Osteoblast (primary cell): ENCODE measurements around the gene SLC5A11. TPM values are rescaled to one million over a fixed set of nuclear protein-coding genes. Genes with fewer than 3 reads are reported as not detected.

Experiments used
- DNase-seq: peaks from one replicate; pipeline ENCODE4 v3.0.0; 2011; ENCODE audit warnings: low spot score, mixed read lengths; ENCODE audit not compliant: insufficient read length; ENCODE audit errors: missing footprints
- H2AFZ ChIP-seq: 2 replicates; pipeline ENCODE4 v1.6.0; 2011; ENCODE audit warnings: mild to moderate bottlenecking, low read length
- H3K27ac ChIP-seq: 2 replicates; pipeline ENCODE4 v1.5.1; 2011; ENCODE audit warnings: mild to moderate bottlenecking, low read depth, low read length, moderate library complexity
- H3K27me3 ChIP-seq: 2 replicates; pipeline ENCODE4 v1.6.0; 2012; ENCODE audit warnings: mild to moderate bottlenecking, control low read depth, inconsistent platforms, low read length, moderate library complexity; ENCODE audit not compliant: insufficient read depth
- H3K36me3 ChIP-seq: 2 replicates; pipeline ENCODE4 v1.5.1; 2011; ENCODE audit warnings: mild to moderate bottlenecking, low read length, control low read depth, moderate library complexity; ENCODE audit not compliant: insufficient read depth
- H3K4me1 ChIP-seq: 2 replicates; pipeline ENCODE4 v1.5.1; 2011; ENCODE audit warnings: mild to moderate bottlenecking, low read length, control low read depth, moderate library complexity; ENCODE audit not compliant: insufficient read depth
- H3K4me2 ChIP-seq: 2 replicates; pipeline ENCODE4 v1.6.0; 2011; ENCODE audit warnings: mild to moderate bottlenecking, low read length; ENCODE audit not compliant: insufficient read depth
- H3K4me3 ChIP-seq: fragments of 200-600 bp; sonication (generic); 3 replicates; pipeline ENCODE4 v1.5.1; 2012; ENCODE audit warnings: mild to moderate bottlenecking, low read length, inconsistent platforms; ENCODE audit not compliant: insufficient read depth
- H3K79me2 ChIP-seq: 2 replicates; pipeline ENCODE4 v1.6.0; 2012; ENCODE audit warnings: mild to moderate bottlenecking, low read length, control low read depth, inconsistent platforms; ENCODE audit not compliant: insufficient read depth
- H3K9me3 ChIP-seq: 2 replicates; pipeline ENCODE4 v1.5.1; 2011; ENCODE audit warnings: low read depth, low read length, control low read depth
- H4K20me1 ChIP-seq: 2 replicates; pipeline ENCODE4 v1.6.0; 2012; ENCODE audit warnings: mild to moderate bottlenecking, low read length, control low read depth; ENCODE audit not compliant: insufficient read depth
- total RNA-seq: library from RNA; depleted of rRNA; stranded (reverse); fragments of >200 nt; gene quantifications from 2 replicates; pipeline ENCODE4 v1.2.3, GENCODE V29; 2012
- TF ChIP-seq, protein P1 (sequence below): IDR thresholded peaks from 2 replicates; pipeline ENCODE4 v1.5.1; 2011; ENCODE audit warnings: mild to moderate bottlenecking, low read depth, low read length, moderate library complexity; ENCODE audit errors: extremely low read depth

Gene SLC5A11
- total RNA-seq, 1 donor, result not detected

DNA sequence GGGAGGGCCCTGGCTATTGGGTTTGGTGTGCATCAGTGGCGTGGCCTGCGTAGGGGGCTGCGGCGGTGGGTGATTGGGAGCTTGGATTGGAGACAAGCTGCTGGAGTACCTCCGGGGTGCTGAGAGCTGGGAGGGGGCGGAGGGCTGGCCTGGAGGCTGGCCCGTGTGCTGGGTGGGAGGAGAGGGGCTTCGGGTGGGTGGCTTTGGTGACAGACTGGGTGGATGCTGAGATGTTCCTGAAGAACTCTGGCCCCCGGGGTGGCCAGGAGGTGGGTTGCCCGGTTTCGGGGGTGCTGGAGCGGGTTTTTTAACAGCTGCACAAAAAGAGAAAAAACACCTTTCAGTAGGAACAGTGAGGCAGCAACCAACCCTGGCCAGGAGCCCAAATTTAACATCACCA is 85.3 kb downstream of the SLC5A11 start:
- H3K79me2 ChIP-seq, result no peaks in the 10 kb centered on the region
- H4K20me1 ChIP-seq, result no peaks in the 10 kb centered on the region
- peaks cover 69% of the 10 kb centered on the region for H3K36me3 ChIP-seq

DNA sequence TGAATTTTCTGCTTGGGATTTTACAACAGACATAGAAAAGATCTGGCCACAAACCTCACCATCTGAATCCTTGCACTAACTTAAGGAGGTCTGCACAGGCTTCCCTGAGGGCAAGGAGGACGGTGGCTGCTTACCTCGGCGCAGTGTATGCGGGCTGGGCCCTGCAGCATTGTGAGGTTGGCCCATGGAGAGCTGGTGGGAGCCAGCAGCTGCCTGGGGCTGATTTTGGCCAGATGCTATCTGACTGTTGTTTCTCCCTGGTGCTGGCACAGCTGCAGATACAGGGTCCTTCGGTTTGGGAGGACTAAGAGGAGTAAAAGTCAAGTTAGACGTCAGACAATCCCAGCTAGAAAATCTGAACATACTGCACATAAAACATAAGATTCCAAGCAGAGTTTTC is 89.6 kb downstream of the SLC5A11 start:
- H3K4me3 ChIP-seq, result no peak overlapping the region
- H3K4me1 ChIP-seq, result no peaks in the 10 kb centered on the region
- peaks cover 3% of the 10 kb centered on the region for H3K79me2 ChIP-seq
- H4K20me1 ChIP-seq, result no peaks in the 10 kb centered on the region
- peaks cover 79% of the 10 kb centered on the region for H3K36me3 ChIP-seq
- H3K4me2 ChIP-seq, result no peak overlapping the region
- H3K27ac ChIP-seq, result no peak overlapping the region
- DNase-seq, result no peak
- TF ChIP-seq, protein P1, sequence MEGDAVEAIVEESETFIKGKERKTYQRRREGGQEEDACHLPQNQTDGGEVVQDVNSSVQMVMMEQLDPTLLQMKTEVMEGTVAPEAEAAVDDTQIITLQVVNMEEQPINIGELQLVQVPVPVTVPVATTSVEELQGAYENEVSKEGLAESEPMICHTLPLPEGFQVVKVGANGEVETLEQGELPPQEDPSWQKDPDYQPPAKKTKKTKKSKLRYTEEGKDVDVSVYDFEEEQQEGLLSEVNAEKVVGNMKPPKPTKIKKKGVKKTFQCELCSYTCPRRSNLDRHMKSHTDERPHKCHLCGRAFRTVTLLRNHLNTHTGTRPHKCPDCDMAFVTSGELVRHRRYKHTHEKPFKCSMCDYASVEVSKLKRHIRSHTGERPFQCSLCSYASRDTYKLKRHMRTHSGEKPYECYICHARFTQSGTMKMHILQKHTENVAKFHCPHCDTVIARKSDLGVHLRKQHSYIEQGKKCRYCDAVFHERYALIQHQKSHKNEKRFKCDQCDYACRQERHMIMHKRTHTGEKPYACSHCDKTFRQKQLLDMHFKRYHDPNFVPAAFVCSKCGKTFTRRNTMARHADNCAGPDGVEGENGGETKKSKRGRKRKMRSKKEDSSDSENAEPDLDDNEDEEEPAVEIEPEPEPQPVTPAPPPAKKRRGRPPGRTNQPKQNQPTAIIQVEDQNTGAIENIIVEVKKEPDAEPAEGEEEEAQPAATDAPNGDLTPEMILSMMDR, result no peak
- H2AFZ ChIP-seq, result no peak overlapping the region
- H3K9me3 ChIP-seq, result no peaks in the 10 kb centered on the region
- H3K27me3 ChIP-seq, result no peaks in the 10 kb centered on the region

More for the DNA sequence above, 85.3 kb downstream of the SLC5A11 start:
- Histone ChIP-seq H3K27ac (no peak overlapping the region), H3K27me3 (no peaks in the 10 kb centered on the region), H3K9me3 (no peaks in the 10 kb centered on the region), H3K4me2 (no peak overlapping the region), H2AFZ (no peak overlapping the region), H3K4me3 (no peak overlapping the region), H3K4me1 (no peaks in the 10 kb centered on the region)
- no peak for DNase-seq
- TF ChIP-seq, protein P1, result no peak

DNA sequence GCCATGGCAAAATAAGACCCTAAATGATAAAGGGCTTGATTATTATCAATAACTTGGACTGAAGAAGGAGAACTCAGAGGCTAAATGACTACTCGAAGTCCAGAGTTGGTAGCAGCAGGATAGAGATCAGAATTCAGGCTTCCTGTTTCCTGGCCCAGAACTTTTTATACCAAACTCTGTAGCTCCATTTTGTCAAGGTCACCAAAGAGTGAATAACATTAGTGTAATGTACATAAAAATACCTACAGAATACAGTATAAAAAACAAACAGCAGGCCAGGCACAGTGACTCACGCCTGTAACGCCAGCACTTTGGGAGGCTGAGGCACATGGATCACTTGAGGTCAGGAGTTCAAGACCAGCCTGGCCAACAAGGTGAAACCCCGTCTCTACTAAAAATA is 90.4 kb downstream of the SLC5A11 start:
- TF ChIP-seq, protein P1, result no peak

DNA sequence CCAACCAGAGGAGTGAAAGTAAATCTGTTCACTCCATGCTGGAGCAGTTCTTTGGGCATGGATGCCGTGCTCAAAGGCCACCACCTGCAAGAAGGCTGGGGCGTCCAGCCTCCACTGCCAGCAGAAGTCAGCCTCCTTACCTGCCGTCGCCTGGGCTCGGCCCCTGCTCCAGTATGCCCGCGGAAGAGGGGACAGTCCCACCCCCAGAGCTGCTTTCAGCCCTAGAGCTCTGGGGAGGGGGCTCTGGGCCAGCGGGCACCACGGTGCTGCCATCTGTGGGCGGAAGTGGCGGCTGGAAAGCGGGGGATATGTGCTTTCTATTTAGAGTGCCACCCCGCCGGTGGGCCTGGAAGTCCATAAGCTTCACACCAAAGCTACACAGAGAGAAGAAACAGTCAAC is 93.5 kb downstream of the SLC5A11 start:
- Histone ChIP-seq H3K36me3 (peaks cover 77% of the 10 kb centered on the region), H4K20me1 (peaks cover 4% of the 10 kb centered on the region), H3K4me2 (no peak overlapping the region), H3K27me3 (no peaks in the 10 kb centered on the region), H3K4me1 (no peaks in the 10 kb centered on the region), H3K4me3 (no peak overlapping the region), H3K79me2 (peaks cover 3% of the 10 kb centered on the region), H2AFZ (no peak overlapping the region), H3K27ac (no peak overlapping the region), H3K9me3 (no peaks in the 10 kb centered on the region)
- no peak for DNase-seq
- TF ChIP-seq, protein P1, result no peak

More for the DNA sequence above, 90.4 kb downstream of the SLC5A11 start:
- Histone ChIP-seq H3K9me3 (no peaks in the 10 kb centered on the region), H2AFZ (no peak overlapping the region), H3K79me2 (peaks cover 3% of the 10 kb centered on the region), H3K36me3 (peaks cover 81% of the 10 kb centered on the region), H4K20me1 (no peaks in the 10 kb centered on the region), H3K27me3 (no peaks in the 10 kb centered on the region), H3K4me3 (no peak overlapping the region), H3K4me1 (no peaks in the 10 kb centered on the region), H3K4me2 (no peak overlapping the region), H3K27ac (no peak overlapping the region)
- no peak for DNase-seq
